UCSD-AML1 (cell line): ENCODE results near the gene JAK1.

ENCODE experiments used
- DNase-seq: peaks from one replicate; lab custom pipeline; 2025; ENCODE audit not compliant: unreplicated experiment; lab: John Stamatoyannopoulos, UW

The JAK1 gene

DNA sequence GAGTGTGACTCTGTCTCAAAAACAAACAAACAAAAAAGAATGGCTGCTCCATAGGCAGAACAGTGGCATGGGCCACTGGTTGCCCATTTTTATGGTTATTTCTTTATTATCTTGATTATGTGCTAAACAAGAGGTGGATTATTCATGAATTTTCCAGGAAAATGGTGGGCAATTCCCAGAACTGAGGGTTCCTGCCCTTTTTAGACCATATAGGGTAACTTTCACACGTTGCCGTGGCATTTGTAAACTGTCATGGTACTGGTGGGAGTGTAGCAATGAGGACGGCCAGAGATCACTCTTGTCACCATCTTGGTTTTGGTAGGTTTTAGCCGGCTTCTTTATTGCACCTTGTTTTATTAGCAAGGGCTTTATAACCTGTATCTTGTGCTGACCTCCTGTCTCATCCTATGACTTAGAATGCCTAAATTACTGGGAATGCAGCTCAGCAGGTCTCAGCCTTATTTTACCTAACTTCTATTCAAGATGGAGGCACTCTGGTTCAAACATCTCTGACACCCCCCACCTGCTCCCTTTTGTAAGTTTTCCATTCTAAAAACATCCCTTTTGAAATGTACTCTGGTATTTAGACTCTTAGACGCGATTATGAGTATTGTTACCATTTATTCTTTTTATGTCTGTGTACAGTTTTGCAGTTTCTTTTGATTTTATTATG, 164.4 kb downstream of the JAK1 start:
- no peak for DNase-seq

DNA sequence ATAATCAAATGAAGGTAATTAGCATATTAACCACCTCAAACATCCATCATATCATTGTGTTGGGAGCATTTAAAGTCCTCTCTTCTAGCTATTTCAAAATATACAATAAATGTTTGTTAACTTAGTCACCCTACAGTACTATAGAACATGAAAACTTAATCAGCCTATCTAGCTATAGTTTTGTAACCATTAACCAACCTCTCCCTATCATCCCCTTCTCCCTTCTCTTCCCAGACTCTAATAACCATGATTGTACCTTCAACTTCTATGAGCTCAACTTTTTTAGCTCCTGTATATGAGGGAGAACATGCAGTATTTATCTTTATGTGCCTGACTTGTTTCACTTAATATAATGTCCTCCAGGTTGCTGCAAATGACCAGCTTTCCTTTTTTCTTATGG, 167.5 kb downstream of the JAK1 start:
- no peak for DNase-seq

DNA sequence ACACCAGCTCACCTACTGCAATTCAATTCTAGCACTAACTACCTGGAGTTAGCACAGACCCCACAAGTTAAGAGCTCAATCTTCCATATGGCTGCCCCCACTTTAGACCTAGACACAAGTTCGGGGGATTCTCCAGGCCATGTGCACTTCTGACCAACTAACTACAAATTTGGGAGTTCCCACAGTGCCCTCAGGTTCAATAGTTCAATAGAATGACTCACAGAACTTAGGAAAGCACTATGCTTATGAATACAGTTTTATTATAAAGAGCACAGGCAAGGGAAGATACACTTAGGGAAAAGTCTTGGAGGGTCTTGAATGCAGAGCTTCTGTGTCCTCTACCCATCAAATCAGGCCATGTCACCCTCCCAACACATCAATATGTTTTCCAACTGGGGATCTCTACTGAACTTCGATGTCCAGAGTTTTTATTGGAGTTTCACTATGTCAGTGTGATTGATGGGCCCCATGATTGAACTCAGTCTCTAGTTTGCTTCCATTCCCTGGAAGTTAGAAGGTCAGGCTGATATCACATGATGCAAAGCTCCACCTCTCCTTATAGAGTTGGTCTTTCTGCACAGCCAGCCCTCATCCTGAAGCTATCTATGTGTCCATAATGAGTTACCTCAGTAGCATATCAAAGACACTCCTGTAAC, 175.4 kb downstream of the JAK1 start:
- DNase-seq: no peak
